ENCODE measurements around the gene PLCXD1.

DNA sequence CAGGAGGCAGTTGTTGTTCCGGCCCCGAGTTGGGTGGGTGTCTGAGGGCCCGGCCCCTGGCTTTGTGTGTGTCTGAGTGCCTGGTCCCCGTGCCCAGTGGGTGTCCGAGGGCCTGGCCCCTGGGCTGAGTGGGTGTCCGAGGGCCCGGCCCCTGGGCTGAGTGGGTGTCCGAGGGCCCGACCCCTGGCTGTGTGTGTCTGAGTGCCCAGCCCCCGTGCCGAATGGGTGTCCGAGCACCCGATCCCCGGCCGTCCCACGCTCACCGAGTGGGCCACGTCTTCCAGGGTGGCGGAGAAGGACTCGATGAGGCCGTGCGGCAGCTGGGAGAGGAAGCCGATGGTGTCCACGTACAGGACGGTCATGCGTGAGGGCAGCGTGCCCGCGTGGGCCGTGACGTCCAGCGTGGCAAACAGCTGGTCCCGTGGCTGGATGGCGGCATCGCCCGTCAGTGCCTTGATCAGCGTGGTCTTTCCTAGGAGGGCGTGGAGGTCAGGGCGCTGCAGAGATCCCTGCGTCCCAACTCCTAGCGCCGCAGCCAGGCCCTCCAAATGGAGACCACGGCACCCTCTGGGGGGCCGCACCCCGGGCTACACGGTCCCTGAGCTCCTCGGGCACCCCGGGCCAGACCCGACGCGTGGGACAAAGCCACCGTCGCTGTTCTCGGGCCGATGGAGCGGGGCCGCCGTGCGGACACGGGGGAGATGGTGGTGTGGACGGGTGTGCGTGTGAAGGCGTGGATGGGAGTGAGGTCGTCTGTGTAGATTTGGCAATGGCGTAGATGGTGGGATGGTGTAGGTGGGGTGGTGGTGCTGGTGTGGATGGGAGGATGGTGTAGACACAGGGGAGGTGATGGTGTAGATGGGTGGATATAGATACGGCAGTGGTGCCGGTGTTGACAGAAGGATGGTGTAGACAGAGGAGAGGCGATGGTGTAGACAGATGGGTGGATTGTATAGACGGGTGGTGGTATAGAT is 30.3 kb downstream of the PLCXD1 start:
- TF ChIP-seq, protein P1, sequence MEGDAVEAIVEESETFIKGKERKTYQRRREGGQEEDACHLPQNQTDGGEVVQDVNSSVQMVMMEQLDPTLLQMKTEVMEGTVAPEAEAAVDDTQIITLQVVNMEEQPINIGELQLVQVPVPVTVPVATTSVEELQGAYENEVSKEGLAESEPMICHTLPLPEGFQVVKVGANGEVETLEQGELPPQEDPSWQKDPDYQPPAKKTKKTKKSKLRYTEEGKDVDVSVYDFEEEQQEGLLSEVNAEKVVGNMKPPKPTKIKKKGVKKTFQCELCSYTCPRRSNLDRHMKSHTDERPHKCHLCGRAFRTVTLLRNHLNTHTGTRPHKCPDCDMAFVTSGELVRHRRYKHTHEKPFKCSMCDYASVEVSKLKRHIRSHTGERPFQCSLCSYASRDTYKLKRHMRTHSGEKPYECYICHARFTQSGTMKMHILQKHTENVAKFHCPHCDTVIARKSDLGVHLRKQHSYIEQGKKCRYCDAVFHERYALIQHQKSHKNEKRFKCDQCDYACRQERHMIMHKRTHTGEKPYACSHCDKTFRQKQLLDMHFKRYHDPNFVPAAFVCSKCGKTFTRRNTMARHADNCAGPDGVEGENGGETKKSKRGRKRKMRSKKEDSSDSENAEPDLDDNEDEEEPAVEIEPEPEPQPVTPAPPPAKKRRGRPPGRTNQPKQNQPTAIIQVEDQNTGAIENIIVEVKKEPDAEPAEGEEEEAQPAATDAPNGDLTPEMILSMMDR (IDR thresholded peaks at IDR 0.05), result no peak
- TF ChIP-seq POLR2A (IDR thresholded peaks at IDR 0.05), result no peak
- TF ChIP-seq POLR2AphosphoS5 (IDR thresholded peaks at IDR 0.05), result no peak
